SK-N-MC (cell line): ENCODE data around the gene TAF3.

Source experiments
- EZH2 ChIP-seq: fragments of 200-600 bp; sonication (generic); IDR thresholded peaks from one replicate; pipeline ENCODE4 v1.6.1; 2017; ENCODE audit warnings: antibody characterized with exemption
- POLR2AphosphoS5 ChIP-seq: IDR thresholded peaks from 2 replicates; pipeline ENCODE4 v1.6.1; 2012; ENCODE audit warnings: mild to moderate bottlenecking, low read depth, low read length, borderline replicate concordance

- TF ChIP-seq POLR2AphosphoS5, result no peak
- TF ChIP-seq EZH2, result no peak
Observed at GRCh38 chr10:7862121-7862514, 43.8 kb downstream of the TAF3 start.
